Measurements from ENCODE around the gene DYDC1. TPM values are rescaled to one million over a fixed set of nuclear protein-coding genes. Genes with fewer than 3 reads are reported as not detected.
"Not testable (repeated sequence)": the region's sequence is repeated elsewhere in the genome, so short reads cannot be mapped to it uniquely, and the experiment has no call there.

Gene DYDC1
- total RNA-seq, 1 experiment from 2014 or later: not detected

- BruUV-seq (replicated peaks): no TSS peak
- Histone ChIP-seq H3K9me3 (ENCODE audit: low read depth, low read length, poor library complexity, severe bottlenecking) (no peaks in the 10 kb centered on the region), H3K27me3 (replicated peaks; ENCODE audit: insufficient read depth, low read depth, low read length, poor library complexity) (peaks cover 15% of the 10 kb centered on the region), H3K27ac (ENCODE audit: low read depth, low read length, poor library complexity, severe bottlenecking) (no peak overlapping the region), H3K36me3 (ENCODE audit: insufficient read depth, low read length, poor library complexity, severe bottlenecking) (no peaks in the 10 kb centered on the region), H3K4me1 (ENCODE audit: insufficient read depth, low read length, poor library complexity, severe bottlenecking) (peaks cover 3% of the 10 kb centered on the region), H3K4me3 (ENCODE audit: low read depth, low read length, poor library complexity, severe bottlenecking) (no peak overlapping the region)
- intact Hi-C loops (cut with micrococcal nuclease; ENCODE audit: unreplicated experiment): no loop called here
- no peak for DNase-seq (ENCODE audit: low spot score)
- CTCF ChIA-PET: no interaction called here
- POLR2A ChIA-PET (ENCODE audit: low non-redundant PET): no interaction called here
- no peak for TF ChIP-seq EZH2 (IDR thresholded peaks at IDR 0.05; ENCODE audit: borderline replicate concordance, low read depth, low read length, poor library complexity, severe bottlenecking)
- no peak for TF ChIP-seq CTCF (conservative IDR thresholded peaks at IDR 0.05; ENCODE audit: low read depth, low read length)
These were observed 3.1 kb upstream of the DYDC1 start for GRCh38 chr10:80359644-80360043.

GRCh38 chr10:80358925-80359324 is 2.4 kb upstream of the DYDC1 start:
- H3K9me3 ChIP-seq (ENCODE audit: low read depth, low read length, poor library complexity, severe bottlenecking); CTCF ChIA-PET; H3K4me1 ChIP-seq (ENCODE audit: insufficient read depth, low read length, poor library complexity, severe bottlenecking); POLR2A ChIA-PET (ENCODE audit: low non-redundant PET); H3K4me3 ChIP-seq (ENCODE audit: low read depth, low read length, poor library complexity, severe bottlenecking); intact Hi-C loops (cut with micrococcal nuclease; ENCODE audit: unreplicated experiment); DNase-seq (ENCODE audit: low spot score); BruUV-seq (replicated peaks); H3K27ac ChIP-seq (ENCODE audit: low read depth, low read length, poor library complexity, severe bottlenecking); H3K36me3 ChIP-seq (ENCODE audit: insufficient read depth, low read length, poor library complexity, severe bottlenecking): not testable (repeated sequence)
- H3K27me3 ChIP-seq (replicated peaks; ENCODE audit: insufficient read depth, low read depth, low read length, poor library complexity): peaks cover 15% of the 10 kb centered on the region

- no peak for TF ChIP-seq CTCF (conservative IDR thresholded peaks at IDR 0.05; ENCODE audit: low read depth, low read length)
- no peak for TF ChIP-seq EZH2 (IDR thresholded peaks at IDR 0.05; ENCODE audit: borderline replicate concordance, low read depth, low read length, poor library complexity, severe bottlenecking)
- Histone ChIP-seq H3K4me1 (ENCODE audit: insufficient read depth, low read length, poor library complexity, severe bottlenecking) (peaks cover 3% of the 10 kb centered on the region), H3K9me3 (ENCODE audit: low read depth, low read length, poor library complexity, severe bottlenecking) (no peaks in the 10 kb centered on the region), H3K27me3 (replicated peaks; ENCODE audit: insufficient read depth, low read depth, low read length, poor library complexity) (peaks cover 15% of the 10 kb centered on the region), H3K4me3 (ENCODE audit: low read depth, low read length, poor library complexity, severe bottlenecking) (no peak overlapping the region), H3K27ac (ENCODE audit: low read depth, low read length, poor library complexity, severe bottlenecking) (no peak overlapping the region), H3K36me3 (ENCODE audit: insufficient read depth, low read length, poor library complexity, severe bottlenecking) (no peaks in the 10 kb centered on the region)
- no peak for DNase-seq (ENCODE audit: low spot score)
- POLR2A ChIA-PET (ENCODE audit: low non-redundant PET): no interaction called here
- CTCF ChIA-PET: no interaction called here
- BruUV-seq (replicated peaks): no TSS peak
- intact Hi-C loops (cut with micrococcal nuclease; ENCODE audit: unreplicated experiment): no loop called here
These were observed 1.2 kb upstream of the DYDC1 start for GRCh38 chr10:80357851-80358125.

- TF ChIP-seq EZH2 (IDR thresholded peaks at IDR 0.05; ENCODE audit: borderline replicate concordance, low read depth, low read length, poor library complexity, severe bottlenecking) (no peak), CTCF (conservative IDR thresholded peaks at IDR 0.05; ENCODE audit: low read depth, low read length) (no peak)
- intact Hi-C loops (cut with micrococcal nuclease; ENCODE audit: unreplicated experiment): no loop called here
- Histone ChIP-seq H3K4me1 (ENCODE audit: insufficient read depth, low read length, poor library complexity, severe bottlenecking) (peaks cover 3% of the 10 kb centered on the region), H3K36me3 (ENCODE audit: insufficient read depth, low read length, poor library complexity, severe bottlenecking) (no peaks in the 10 kb centered on the region), H3K27me3 (replicated peaks; ENCODE audit: insufficient read depth, low read depth, low read length, poor library complexity) (peaks cover 15% of the 10 kb centered on the region), H3K4me3 (ENCODE audit: low read depth, low read length, poor library complexity, severe bottlenecking) (peak overlapping the region; percentile 43), H3K9me3 (ENCODE audit: low read depth, low read length, poor library complexity, severe bottlenecking) (no peaks in the 10 kb centered on the region), H3K27ac (ENCODE audit: low read depth, low read length, poor library complexity, severe bottlenecking) (no peak overlapping the region)
- ChIA-PET CTCF (no interaction called here), POLR2A (ENCODE audit: low non-redundant PET) (no interaction called here)
- no TSS peak for BruUV-seq (replicated peaks)
- DNase-seq (ENCODE audit: low spot score): peak; percentile 17
These were observed 665 bp upstream of the DYDC1 start for GRCh38 chr10:80356989-80357850.

All from A673 (cell line).